Measurements from ENCODE around the gene SNX3.

SNX3 gene

DNA sequence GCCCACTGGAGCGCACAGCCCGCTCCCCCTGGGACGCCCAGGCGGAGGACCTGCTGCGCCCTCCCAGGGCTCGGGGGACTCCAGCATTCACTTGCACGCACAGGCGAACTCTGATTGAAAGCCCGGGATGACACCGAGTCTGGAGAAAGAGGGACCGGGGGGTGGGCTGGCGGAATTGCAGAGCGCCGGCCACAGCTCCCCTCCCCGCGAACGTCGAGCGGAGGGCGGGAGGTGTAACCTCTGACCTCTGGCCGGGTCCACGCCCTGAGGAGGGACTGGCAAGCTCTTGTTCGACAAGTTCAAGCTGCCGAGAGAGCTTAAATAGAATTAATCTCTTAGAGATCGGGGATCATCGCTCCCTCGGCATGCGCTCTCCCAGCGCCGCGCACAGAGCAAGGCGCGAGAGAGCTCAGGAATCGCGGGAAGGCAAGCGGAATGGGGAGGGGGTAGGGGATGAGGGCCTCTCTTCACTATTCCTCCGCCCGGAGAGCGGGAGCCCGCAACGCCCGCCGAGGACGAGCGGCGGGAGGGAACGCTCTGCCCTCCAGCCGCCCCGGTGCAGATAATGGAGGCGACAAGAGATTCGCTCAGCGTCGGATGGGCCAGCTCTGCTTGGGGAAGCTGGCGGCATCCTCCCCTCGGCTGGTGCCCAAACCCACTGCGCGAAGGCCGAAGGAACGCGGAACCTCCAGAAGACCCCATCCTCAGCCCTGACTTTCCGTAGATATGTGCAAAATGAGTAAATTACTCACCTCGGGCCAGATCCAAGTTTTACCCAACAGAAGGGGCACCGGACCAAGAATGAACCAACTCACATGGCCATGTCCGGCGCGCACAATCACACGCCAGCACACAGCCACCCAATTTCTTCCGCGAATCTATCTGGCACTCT, 95.8 kb downstream of the SNX3 start:
- peak overlapping the region; percentile 17; the same call in 1 of the 2 replicates for H3K4me3 ChIP-seq (ENCODE audit: low read length)

DNA sequence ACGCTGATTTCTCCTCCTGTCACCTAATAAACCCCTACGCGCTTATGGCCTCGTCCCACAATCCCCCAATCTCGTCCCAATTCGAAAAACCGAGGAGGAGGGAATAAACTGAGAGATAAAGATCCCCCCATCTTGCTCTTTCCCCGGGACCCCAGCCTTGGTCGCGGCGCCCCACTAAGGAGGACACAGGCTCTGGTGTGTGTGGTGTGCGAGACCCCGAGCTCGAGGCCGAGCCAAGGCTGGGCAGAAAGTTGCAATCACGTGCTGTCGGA, 96.4 kb downstream of the SNX3 start:
- H3K27ac ChIP-seq (ENCODE audit: low read length): no peak overlapping the region
- peaks cover 96% of the 10 kb centered on the region for H3K27me3 ChIP-seq (ENCODE audit: control insufficient read depth, insufficient read depth, low read length)
- no peaks in the 10 kb centered on the region for H3K36me3 ChIP-seq (ENCODE audit: control insufficient read depth, insufficient read depth, low read length)
- WGBS (ENCODE audit: insufficient coverage, insufficient read length): no CpG with 5 or more reads among the region's 17 CpGs
- DNase-seq (ENCODE audit: low read depth, low spot score): no peak
- no peaks in the 10 kb centered on the region for H3K9me3 ChIP-seq (ENCODE audit: control insufficient read depth, insufficient read depth, low read length)
- H3K4me3 ChIP-seq (ENCODE audit: low read length): peak overlapping the region; percentile 17; the same call in 1 of the 2 replicates
- peaks cover 14% of the 10 kb centered on the region for H3K4me1 ChIP-seq (ENCODE audit: control insufficient read depth, insufficient read depth, low read length)

More for the DNA sequence above, 95.8 kb downstream of the SNX3 start:
- peaks cover 98% of the 10 kb centered on the region for H3K27me3 ChIP-seq (ENCODE audit: control insufficient read depth, insufficient read depth, low read length)
- H3K9me3 ChIP-seq (ENCODE audit: control insufficient read depth, insufficient read depth, low read length): no peaks in the 10 kb centered on the region
- no peak overlapping the region for H3K27ac ChIP-seq (ENCODE audit: low read length)
- H3K36me3 ChIP-seq (ENCODE audit: control insufficient read depth, insufficient read depth, low read length): no peaks in the 10 kb centered on the region
- WGBS (ENCODE audit: insufficient coverage, insufficient read length): no CpG with 5 or more reads among the region's 69 CpGs
- no peak for DNase-seq (ENCODE audit: low read depth, low spot score)
- H3K4me1 ChIP-seq (ENCODE audit: control insufficient read depth, insufficient read depth, low read length): peaks cover 18% of the 10 kb centered on the region

DNA sequence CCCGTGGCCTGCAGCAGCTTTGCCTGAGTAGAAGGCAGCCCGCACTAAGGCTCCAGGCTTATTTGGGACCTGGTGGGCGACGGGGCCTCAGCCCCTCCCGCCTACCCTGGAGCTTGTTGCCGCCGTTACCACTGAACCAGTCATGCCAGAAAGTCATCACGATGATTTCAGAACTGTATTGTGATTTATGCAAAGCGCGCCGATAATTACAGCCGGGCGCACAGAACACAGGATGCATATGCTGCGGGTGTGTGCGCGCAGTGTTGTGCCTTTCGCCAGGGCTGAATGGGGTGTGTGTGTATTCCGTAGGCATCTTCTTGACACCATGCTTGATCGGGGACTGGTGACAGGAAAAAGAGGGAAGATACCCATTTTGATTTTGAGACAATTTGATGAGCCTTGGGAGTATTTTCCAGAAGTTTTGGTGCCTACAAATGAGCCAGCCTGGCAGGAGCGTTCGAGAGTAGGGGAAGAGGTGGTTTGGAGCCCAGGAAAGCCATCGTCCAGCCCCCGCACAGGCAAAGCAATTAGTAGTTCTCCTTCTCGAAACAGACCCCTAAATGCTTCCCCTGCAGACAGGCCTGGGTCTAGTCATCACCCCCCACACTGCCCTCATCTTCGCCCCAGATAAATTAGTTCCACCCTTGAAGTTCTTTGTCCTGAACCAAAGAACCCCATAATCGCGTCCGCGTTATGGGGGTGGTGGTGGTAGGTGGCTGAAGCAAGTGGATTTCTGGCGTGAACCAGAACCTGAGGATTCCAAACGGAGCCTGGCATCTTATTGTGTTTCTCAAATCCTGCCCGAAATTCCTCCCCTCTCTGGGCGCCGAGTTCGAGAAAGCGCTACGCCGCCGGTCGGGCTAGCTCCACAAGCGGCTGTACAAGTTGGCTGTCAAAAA, 96.9 kb downstream of the SNX3 start:
- no peak overlapping the region for H3K27ac ChIP-seq (ENCODE audit: low read length)
- H3K36me3 ChIP-seq (ENCODE audit: control insufficient read depth, insufficient read depth, low read length): no peaks in the 10 kb centered on the region
- DNase-seq (ENCODE audit: low read depth, low spot score): no peak
- H3K9me3 ChIP-seq (ENCODE audit: control insufficient read depth, insufficient read depth, low read length): no peaks in the 10 kb centered on the region
- WGBS (ENCODE audit: insufficient coverage, insufficient read length): no CpG with 5 or more reads among the region's 41 CpGs
- no peak overlapping the region for H3K4me3 ChIP-seq (ENCODE audit: low read length)
- H3K27me3 ChIP-seq (ENCODE audit: control insufficient read depth, insufficient read depth, low read length): peaks cover 94% of the 10 kb centered on the region
- peaks cover 12% of the 10 kb centered on the region for H3K4me1 ChIP-seq (ENCODE audit: control insufficient read depth, insufficient read depth, low read length)

DNA sequence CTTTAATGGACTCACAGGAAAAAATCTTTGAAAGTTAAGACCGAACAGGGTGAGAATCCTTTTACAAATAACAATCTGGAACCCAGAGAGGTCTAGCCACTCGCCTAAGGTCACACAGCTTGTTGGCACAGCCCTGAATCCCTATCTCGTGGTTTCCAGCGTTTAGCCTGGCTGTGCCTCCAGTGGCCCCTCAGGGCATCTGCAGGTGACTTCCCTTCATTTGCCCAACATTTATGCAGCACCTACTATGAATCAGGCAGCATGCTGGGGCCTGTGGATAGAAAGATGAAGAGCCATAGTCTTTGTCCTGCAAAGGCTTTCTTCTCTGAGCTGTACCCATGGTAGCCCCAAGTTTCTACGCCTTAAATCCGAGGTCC, 97.6 kb downstream of the SNX3 start:
- Histone ChIP-seq H3K36me3 (ENCODE audit: control insufficient read depth, insufficient read depth, low read length) (no peaks in the 10 kb centered on the region), H3K27ac (ENCODE audit: low read length) (no peak overlapping the region), H3K4me3 (ENCODE audit: low read length) (no peak overlapping the region), H3K4me1 (ENCODE audit: control insufficient read depth, insufficient read depth, low read length) (peaks cover 9% of the 10 kb centered on the region), H3K27me3 (ENCODE audit: control insufficient read depth, insufficient read depth, low read length) (peaks cover 92% of the 10 kb centered on the region), H3K9me3 (ENCODE audit: control insufficient read depth, insufficient read depth, low read length) (no peaks in the 10 kb centered on the region)
- DNase-seq (ENCODE audit: low read depth, low spot score): no peak
- WGBS (ENCODE audit: insufficient coverage, insufficient read length): no CpG with 5 or more reads among the region's 6 CpGs

DNA sequence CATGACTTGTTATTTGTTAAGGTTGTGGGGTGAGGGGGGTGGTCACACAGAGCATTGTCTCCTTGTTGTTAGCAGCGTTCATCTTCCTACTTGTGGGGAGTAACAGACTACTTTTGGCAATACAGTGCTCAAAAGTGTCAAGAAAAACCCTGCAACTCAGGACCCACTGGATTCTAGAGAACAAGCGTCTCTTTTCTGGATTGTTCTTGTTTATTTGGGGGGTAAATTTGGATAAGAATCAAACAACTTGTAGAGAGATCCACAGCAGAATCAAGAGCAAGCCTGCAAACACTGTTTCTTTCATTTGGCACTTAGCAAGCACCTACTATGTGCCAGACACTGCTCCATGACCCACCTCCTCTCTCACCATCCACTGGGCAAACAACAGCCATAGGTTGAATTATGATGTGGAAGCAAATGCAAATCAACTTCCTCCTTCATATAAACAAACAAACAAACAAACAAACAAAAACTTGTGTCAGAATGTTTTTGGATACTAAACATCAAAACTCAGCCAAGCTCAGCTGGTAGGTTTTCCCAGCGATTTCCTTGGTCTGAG, 99.0 kb downstream of the SNX3 start:
- H3K4me3 ChIP-seq (ENCODE audit: low read length): no peak overlapping the region
- H3K36me3 ChIP-seq (ENCODE audit: control insufficient read depth, insufficient read depth, low read length): no peaks in the 10 kb centered on the region
- no peak for DNase-seq (ENCODE audit: low read depth, low spot score)
- no peak overlapping the region for H3K27ac ChIP-seq (ENCODE audit: low read length)
- peaks cover 10% of the 10 kb centered on the region for H3K4me1 ChIP-seq (ENCODE audit: control insufficient read depth, insufficient read depth, low read length)
- peaks cover 92% of the 10 kb centered on the region for H3K27me3 ChIP-seq (ENCODE audit: control insufficient read depth, insufficient read depth, low read length)
- no CpG with 5 or more reads among the region's 3 CpGs for WGBS (ENCODE audit: insufficient coverage, insufficient read length)
- no peaks in the 10 kb centered on the region for H3K9me3 ChIP-seq (ENCODE audit: control insufficient read depth, insufficient read depth, low read length)
